Fibroblast of skin of back (primary cell): ENCODE results near the gene PLN.

Experiments
- DNase-seq: peaks from one replicate; pipeline ENCODE4 v3.0.0-alpha.2; 2013

The PLN gene

DNA sequence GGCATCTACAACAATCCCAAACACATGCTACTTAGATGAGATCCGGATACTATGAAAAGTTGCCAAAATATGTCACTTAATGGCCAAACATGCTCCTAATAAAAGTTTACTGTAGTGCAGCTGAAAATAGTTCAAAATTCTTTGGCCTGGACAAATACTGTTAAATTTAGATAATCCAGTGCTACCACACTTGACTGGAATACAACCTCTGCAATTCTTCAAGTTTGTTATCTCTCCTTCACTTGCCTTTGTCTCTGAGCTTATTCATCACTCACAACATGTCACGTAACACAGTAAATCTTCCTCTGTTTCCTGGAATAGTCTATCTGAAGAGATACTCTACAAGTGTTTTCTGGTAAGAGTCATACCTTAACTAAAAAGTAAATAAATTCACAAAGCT lies 10.5 kb upstream of the PLN start:
- DNase-seq, result no peak

DNA sequence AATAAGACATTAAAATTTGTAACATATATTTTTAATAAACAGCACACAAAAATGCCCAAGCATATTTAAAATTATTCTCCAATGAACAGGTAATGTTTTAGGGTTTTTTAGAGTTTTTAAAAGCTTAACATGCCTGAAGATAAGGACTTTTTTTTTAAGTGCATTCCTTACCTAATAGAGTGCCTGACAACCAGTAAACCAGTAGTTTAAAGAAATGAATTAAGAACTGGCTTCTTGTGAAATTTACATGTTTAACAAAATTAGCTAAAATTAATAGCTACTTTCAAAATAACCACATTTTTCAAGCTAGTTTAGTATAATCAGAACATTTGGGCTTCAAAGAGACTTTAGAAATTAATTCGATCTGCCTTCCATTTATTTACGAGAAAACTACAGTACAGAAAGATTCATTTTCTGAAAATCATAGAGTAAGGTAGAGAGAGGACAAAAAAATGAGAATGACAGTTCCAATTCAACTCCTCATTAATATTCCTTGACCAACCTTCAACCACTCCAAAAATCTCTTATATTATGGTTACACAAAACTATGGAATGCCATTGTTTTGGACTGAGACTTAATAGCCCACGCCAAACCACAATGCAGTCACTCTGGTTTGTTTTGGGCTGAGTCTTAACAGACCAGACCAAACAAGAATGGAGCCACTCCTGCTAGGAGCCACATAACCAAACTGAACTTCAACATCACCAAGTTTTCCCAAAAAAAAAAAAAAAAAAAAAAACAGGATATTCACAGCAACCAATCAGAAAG lies 5.7 kb upstream of the PLN start:
- DNase-seq, result peak; percentile 56

DNA sequence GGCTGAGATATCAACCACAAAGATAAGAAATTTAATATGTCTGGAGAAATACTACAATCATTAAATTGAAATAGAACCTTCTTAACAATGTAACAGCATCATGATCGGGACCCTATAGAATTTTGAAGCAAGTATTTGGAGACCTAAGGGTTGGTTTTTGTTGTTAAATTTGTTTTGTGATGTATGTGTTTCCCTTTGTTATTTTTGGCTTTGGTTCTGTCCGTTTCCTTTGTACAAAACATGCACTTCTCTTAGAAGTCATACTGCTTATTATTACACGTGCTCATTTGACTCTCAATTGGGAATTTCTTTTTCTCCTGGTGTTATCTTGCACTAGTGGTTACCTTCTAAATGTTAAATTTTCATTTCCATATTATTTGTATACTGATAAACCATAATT lies 4.0 kb upstream of the PLN start:
- no peak for DNase-seq

DNA sequence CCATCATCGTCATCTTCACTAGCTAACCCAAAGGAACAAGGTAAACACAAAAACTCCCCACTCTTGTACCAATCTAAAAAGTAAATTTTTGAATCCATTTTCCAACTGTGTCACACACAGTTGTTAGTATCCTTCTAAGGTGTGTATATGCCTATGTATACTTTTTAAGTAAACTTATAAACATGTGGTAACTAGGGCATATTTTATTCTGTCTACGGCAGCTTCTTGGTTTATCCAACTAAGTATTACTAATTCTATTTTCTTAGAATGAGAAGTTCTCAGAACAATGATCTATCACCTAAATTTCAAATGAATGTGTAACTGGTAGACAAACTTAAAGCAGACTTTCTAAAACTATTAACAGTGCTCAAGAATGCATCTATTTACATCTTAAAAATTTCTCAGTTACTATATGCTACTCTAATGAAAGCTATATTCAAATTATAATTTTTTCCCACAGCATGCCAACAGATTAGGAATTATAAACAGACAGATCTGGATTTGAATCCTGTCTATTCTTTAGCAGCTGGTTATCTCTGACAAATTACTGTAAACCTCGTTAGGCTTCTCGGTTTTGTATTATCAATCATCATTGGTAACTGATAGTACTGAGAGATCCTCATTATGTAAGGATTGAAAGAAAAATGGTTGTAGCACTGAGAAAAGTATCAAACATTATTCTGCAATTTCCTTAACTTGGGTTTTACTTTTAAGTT lies 1.8 kb upstream of the PLN start:
- DNase-seq, result no peak

DNA sequence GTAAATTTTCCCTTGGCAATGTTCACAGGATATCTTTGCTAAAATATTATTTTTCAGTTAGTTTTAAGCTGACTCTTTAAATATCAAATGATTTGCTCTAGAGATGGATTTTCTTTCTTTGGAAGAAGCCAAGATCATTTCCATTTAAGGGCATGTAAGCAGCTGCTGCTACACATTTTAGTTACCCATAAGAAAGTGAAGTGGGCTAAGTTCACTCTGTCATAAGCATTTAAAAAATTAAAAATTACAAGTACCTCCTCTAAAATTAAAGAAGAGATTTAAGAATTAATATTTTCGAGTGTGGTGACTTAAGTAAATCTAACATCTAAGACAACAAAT lies 1.2 kb upstream of the PLN start:
- DNase-seq, result no peak

DNA sequence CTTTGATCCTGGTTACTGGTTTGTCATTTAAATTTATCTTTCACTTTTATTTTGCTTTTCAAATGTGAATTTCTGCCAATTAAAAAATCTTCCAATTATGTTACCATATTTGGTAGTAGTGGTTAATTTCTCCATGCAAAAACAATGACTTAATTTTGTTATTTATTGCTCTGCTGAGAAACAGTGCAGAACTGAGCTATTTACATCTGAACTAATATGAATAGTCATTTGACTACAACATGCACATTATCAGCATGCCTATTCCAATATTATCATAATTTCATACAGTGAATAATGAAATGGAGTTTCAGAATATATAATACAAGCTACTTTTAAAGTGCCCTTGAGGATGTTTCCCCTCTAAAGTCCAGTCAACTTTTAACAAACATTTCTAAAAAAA lies 517 bp downstream of the PLN start:
- no peak for DNase-seq

DNA sequence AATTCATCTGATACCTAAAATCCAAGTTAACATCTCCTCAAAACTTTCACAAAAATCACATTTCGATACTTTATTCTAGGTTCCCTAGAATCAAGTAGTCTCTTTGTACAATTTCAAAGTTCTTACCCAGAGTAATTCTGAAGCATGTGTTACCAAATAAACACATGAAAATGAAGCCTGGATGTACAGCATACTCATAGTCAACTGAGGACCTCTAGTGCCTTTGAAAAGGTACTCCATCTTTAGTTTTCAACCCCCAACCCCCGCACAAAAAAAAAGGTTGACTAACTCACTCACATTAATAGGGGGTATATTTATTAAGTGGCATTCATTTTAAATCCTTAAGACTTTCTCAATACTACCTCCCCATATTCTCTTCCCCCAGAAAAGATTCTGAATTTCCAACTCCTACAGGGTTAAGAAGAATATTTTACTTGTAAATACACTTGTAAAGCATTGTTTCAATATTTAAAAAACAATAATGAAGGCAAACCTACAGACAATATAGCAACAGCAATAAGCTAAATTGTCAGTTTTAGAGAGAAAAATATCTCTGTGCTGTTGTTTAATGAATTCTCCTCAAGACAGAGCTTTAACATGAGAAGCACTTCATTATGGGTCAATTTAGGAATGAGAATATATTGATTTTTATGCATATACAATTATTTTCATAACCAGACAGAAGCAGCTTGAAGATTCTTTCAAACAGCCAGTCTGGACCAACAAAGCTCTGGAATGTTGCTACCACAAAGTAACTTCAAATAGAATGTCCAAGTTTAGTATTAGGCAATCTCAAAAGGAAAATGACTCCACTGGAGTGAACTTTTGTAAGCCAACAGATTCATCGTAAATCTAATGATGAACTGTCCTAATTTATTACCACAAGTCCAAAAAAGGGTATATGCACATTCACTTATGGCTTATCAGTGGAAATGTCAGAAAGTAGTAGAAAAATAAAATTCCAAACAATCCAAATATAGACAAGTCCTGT lies 3.3 kb downstream of the PLN start:
- peak; percentile 60 for DNase-seq

DNA sequence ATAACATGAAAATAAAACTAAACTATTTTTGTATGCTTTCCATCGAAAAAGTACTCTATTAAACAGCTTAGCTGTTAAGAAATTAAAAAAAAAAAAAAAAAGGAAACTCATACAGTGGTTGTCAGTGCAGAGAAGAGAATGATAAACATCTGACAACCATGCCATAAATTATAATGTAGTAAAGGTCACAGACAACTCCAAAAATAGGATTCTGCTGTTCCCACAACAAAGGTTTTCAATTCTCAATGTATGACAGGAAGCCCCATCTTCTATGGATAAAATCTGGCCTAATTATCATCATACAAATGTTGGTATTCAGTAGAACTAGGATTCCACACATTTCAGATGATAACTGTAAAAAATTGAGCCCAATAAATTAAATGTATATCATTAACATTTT lies 5.0 kb downstream of the PLN start:
- no peak for DNase-seq

DNA sequence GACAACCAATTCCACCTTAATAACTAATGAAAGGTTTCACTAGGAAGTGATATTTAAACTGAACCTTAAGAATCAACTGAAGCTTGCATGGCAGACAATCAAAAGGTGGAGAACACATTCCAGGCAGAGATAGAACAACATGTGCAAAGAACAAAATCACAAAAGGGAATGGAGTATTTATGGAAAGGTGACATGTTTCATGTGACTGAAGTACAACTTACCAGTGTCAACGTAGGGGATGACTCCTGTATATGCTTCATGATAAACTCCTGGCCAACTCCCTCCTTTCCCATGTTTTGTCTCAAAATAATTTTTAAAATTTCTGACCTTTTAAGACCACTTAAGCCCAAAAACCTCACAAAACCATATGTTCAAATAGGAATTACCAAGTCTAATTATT lies 6.6 kb downstream of the PLN start:
- DNase-seq, result no peak

DNA sequence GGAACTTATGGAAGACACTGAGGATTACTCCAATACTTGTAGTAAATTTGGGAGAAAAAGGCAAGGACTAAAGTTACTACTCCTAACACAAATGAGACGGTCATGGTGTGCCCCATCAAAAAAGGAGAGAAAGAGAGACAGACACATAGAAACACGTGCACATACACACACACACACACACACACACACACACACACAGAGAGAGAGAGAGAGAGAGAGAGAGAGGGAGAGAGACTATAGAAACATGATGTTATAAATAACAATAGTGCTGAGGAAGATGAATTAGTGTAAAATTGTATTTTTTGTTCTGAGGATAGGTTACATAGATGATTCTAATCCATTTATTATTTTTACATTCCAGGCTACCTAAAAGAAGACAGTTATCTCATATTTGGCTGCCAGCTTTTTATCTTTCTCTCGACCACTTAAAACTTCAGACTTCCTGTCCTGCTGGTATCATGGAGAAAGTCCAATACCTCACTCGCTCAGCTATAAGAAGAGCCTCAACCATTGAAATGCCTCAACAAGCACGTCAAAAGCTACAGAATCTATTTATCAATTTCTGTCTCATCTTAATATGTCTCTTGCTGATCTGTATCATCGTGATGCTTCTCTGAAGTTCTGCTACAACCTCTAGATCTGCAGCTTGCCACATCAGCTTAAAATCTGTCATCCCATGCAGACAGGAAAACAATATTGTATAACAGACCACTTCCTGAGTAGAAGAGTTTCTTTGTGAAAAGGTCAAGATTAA lies 10.5 kb downstream of the PLN start:
- peak; percentile 25 for DNase-seq

DNA sequence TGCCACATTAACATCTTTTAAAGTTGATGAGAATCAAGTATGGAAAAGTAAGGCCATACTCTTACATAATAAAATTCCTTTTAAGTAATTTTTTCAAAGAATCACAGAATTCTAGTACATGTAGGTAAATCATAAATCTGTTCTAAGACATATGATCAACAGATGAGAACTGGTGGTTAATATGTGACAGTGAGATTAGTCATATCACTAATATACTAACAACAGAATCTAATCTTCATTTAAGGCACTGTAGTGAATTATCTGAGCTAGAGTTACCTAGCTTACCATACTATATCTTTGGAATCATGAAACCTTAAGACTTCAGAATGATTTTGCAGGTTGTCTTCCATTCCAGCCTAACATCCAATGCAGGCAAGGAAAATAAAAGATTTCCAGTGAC lies 11.6 kb downstream of the PLN start:
- no peak for DNase-seq

DNA sequence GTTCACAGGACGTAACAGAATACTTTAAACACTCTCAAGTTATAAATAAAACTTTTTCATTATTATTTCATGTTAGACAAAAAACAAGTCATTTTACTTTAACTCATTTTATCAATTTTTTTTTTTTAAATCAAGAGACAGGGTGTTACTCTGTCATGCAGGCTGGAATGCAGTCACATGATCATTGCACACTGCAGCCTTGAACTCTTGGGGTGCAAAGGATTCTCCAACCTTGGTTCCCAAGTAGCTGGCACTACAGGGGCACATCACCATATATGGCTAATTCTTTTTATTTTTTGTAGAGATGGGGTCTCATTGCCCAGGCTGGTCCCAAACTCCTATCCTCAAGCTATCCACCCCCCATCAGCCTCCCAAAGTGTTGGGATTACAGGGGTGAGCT lies 14.2 kb downstream of the PLN start:
- no peak for DNase-seq

DNA sequence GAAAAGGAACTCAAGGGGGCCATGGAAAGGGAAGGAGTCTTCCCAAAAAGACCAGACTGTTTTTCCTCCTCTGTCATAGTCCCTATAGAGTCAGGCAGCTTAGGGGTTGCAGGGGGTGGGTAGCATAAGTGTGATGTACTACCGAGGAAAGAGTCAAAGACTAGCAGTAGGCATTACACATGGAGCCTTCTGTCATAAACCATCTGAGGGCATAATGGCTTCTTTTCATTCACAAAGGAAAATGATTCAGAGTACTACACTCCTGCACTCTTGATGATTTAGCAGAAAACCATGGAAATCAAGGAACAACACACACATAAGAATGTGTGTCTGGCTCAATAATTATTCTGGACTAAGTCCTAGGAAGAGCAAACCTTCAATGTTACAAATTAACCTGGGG lies 14.9 kb downstream of the PLN start:
- DNase-seq, result peak; percentile 43

DNA sequence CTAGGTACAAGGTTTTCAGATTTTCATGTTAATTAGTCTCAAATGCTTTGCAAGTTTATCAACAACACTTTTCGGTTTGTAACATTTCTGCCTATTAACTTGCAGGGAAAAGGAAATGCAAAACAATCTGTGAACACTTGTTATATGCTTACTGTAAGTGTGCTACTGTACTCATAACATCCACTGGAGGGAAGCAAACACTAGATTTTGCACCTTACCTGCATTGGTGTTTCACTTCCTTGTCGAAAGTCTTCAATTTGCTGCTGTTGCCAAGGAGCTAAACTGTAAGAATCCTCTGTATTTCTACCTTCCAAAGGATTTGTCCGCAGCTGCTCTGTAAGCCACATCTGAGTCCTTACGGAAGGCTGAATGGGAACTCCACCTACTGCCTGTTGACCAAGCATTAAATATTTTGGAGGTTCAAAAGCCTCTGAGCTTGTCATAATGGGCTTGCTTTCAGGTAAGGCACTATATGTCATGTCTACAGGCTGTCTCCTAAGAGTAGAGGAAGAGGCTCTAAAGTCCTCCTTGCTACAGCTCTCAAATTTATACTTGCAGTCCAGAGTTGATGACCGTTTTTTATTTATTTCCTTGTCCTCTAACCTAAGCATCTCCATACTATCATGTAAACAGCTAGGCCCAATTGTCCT lies 17.3 kb downstream of the PLN start:
- no peak for DNase-seq

DNA sequence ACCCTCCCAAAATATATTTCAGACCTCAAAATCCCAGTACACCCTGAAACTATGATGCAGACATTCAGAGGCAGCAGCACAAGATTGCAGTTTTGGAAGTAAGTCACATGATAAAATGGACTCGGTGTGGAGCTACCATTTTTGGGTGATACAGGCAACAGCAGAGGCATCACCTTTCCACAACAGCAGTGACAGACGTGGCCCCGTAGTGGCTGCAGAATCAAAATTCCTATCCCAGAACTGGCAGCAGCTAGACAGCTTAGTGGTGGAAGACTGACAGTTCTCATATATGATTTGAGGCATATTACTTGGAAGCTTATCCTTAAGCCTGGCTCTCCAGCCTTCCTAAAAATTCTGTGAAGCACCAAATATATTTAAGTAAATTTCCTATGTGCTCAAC lies 19.9 kb downstream of the PLN start:
- no peak for DNase-seq

DNA sequence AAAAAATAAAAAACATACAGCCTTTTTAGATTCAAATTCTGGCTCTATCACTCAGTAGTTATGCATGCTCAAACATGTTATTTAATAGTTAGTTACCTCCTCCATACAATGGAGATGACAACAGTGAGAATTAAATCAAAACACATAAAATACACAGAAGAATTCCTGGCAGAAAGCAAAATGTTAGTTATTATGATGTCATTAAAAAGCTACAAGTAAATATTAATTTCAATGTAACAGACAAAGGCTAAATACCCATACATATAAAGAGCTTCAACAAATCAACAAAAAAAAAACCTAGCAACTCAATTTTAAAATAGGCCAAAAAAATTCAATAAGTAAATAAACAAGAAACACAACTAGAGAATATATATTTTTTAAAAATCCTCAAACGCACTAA lies 21.4 kb downstream of the PLN start:
- no peak for DNase-seq

DNA sequence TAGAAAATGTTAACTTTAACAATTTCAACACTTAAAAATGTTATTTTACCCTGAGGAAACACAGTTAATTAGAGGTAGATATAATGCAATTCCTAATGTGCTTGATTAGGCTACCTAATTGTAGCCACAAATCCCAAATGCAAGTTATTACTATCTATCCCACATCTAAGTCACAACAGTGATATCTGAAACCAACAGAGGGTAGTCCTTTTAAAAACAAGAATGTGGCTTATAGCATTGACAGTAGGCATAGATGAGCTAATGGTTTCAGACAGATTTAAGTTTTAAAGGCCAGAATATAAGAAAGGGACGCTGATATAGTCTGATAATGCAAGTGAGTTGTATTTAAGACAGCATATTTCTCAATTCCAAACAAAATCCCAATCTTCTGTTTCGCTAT lies 23.0 kb downstream of the PLN start:
- no peak for DNase-seq

DNA sequence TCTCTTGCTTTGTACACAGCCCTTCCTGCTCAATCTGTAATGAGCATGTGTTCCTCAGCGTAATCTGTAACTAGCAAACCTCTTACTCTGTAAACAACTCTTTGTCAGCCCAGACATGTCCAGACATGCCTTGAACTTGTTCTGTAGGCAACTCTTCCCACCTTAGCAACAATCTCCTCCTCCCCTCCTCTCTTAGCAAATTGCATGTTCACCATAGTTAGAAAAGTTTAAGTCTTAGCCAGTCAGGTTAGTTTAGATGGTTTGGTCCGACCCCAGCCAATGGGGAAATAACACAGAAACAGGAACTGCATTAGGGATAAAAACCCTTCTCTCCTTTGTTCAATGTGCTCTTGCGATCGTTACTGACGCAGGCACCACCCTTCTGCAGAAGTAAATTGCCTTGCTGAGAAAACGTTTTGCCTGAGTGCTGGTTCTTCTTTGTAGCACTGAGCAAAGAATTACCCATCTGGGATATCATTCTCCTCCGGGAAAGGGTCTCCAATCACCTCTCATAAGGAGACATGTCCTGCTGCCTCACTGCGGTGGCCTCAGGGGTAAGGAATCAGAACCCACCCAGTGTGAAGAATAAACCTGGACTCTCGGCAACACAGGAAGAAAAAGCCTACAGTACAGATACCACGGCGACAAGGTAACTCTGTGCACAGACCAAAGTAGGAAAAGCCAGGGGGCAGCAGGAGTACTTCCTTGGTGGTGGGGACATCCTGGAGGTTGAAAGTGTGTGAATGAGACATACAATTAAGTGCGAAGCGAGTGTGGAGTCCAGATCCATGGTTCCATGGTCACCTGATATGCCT lies 26.2 kb downstream of the PLN start:
- DNase-seq, result no peak

DNA sequence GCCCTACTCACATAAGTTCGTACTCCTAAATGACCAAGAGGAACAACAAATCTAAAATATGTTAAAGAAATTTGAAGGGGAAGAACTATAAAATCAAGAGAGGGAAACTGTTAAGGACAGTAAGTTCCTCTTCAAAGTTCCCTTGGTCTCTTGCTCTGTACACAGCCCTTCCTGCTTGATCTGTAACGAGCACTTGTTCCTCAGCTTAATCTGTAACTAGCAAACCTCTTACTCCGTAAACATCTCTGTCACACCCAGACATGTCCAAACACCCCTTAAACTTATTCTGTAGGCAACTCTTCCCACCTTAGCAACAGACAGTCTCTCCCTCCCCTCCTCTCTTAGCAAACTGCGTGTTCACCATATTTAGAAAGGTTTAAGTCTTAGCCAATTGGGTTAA lies 29.9 kb downstream of the PLN start:
- no peak for DNase-seq

DNA sequence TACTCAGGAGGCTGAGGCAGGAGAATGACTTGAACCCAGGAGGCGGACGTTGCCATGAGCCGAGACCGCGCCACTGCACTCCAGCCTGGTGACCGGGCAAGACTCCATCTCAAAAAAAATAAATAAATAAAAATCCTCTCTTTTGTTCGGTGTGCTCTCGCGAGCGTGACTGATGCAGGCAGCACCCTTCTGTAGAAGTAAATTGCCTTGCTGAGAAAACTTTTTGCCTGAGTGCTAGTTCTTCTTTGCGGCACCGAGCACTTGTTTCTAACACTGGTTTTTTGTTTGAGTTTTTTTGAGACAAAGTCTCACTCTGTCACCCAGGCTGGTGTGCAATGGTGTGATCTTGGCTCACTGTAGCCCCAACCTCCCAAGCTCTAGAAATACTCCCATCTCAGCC lies 30.5 kb downstream of the PLN start:
- DNase-seq, result no peak

DNA sequence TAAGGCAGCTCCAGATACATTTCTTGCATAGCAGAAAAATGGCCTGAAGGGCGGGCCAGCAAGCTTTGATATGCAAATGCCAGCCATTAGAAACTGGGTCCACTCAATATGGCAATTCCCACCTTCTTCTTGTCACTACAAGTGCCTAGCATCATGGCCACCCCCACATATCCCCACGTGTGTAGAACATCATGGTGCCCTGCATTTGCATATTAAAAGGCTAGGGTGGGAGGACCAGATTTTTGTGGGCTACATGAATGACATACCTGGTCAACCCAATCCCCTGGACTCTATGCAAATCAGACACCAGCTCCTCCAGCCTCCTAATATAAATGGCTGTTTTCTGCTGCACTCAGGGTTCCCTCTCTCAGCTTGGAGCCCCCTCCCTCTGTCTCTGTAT lies 31.7 kb downstream of the PLN start:
- DNase-seq, result no peak
